Iris pigment epithelial cell (primary cell): ENCODE data around the gene LRFN4.

ENCODE experiments used
- DNase-seq: peaks from one replicate; pipeline ENCODE4 v3.0.0-alpha.2; 2011; ENCODE audit warnings: low read depth

LRFN4 gene

DNA sequence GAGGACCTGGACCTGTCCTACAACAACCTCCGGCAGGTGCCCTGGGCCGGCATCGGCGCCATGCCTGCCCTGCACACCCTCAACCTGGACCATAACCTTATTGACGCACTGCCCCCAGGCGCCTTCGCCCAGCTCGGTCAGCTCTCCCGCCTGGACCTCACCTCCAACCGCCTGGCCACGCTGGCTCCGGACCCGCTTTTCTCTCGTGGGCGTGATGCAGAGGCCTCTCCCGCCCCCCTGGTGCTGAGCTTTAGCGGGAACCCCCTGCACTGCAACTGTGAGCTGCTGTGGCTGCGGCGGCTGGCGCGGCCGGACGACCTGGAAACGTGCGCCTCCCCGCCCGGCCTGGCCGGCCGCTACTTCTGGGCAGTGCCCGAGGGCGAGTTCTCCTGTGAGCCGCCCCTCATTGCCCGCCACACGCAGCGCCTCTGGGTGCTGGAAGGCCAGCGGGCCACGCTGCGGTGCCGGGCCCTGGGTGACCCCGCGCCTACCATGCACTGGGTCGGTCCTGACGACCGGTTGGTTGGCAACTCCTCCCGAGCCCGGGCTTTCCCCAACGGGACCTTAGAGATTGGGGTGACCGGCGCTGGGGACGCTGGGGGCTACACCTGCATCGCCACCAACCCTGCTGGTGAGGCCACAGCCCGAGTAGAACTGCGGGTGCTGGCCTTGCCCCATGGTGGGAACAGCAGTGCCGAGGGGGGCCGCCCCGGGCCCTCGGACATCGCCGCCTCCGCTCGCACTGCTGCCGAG lies 1.5 kb downstream of the LRFN4 start:
- no peak for DNase-seq

DNA sequence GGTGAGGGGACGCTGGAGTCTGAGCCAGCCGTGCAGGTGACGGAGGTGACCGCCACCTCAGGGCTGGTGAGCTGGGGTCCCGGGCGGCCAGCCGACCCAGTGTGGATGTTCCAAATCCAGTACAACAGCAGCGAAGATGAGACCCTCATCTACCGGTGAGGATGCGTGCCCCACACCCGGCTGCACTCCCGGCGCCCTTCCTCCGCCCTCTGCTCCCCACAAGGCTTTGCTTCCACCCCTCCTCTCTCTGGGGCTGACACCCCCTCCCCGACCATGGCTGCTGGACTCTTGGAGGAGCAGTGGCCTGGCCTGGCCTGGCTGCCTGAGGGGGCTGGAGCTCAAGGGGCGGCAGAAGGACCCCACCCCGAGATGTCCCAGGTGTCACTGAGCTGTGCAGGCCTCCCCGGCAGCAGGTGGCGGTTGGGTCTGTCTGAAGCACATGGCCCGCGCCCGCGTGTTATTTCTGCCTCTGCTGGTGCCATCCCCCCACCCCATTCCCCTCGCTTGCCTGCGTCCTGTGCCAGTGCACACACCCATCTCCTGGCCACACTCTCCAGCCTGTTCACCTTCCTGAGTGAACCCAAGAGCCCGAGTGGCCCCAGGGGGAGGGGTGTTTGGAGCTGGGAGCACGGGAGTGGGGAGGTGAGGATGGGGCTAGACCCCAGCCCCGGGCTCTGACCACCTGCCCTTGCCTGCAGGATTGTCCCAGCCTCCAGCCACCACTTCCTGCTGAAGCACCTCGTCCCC lies 2.2 kb downstream of the LRFN4 start:
- no peak for DNase-seq

DNA sequence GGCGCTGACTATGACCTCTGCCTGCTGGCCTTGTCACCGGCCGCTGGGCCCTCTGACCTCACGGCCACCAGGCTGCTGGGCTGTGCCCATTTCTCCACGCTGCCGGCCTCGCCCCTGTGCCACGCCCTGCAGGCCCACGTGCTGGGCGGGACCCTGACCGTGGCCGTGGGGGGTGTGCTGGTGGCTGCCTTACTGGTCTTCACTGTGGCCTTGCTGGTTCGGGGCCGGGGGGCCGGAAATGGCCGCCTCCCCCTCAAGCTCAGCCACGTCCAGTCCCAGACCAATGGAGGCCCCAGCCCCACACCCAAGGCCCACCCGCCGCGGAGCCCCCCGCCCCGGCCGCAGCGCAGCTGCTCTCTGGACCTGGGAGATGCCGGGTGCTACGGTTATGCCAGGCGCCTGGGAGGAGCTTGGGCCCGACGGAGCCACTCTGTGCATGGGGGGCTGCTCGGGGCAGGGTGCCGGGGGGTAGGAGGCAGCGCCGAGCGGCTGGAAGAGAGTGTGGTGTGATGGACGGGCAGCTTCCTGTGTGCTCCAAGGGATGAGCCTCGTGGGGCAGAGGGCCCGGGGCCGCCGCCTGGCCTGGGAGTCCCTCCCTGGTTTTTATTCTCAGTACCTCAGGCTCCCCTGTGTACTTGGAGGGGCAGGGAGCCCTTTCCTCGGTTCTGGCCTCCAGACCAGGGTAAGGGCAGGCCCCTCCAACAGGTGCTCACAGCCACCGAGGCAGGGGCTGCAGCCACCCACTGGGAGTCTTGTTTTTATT lies 3.0 kb downstream of the LRFN4 start:
- DNase-seq, result no peak

DNA sequence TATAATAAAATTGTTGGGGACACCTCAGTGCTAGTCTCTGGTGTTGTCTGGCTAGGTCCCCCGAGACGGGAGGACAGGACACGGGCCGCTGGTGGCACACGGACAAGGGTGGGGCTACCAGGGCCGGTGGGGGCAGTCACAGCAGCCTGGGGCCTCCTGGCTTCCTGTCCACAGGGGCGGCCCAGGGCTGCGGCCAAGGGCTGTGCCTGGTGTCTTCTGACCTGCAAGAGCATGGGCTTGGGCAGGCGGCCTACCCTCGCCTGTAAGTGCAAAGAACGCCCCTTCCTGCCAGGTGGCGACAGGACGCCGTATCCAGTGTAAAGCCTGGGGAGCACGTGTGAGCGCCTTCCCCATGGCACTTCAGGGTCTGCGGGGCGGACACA lies 3.6 kb downstream of the LRFN4 start:
- DNase-seq, result no peak

DNA sequence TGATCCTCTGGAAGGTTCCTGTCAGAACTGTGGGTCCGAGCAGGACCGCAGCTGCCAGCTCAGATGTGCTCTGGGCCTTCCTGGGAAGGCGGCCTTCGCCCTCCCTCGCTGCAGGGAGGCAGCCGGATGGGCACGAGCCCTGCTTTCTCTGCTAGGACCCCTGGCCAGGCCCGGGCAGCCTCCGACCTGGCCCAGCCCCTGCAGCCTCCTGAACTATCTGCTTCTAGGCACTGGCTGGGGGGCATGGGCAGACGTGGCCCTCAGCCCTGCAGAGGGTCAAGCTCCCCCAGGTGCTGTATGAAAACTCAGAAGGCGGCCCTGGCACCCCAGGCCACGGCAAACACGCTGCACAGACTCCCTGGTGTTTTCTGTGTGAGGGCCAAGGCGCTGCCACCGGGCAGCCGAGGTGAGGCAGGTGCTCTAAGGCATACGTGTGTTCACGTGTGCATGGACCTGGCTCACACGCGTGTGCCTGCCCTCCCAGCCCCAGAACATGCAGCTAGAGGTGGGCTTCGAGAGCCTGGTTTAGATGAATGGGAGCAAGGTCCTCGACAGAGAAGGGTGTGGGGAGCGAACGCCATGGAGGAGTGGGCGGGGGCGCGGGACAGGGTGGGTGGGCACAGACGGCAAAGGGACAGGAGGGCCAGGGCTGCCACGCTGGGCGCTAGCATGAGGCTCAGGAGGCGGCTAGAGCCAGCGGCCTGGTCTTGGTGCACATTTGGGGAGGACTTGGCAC lies 4.3 kb downstream of the LRFN4 start:
- DNase-seq, result no peak

DNA sequence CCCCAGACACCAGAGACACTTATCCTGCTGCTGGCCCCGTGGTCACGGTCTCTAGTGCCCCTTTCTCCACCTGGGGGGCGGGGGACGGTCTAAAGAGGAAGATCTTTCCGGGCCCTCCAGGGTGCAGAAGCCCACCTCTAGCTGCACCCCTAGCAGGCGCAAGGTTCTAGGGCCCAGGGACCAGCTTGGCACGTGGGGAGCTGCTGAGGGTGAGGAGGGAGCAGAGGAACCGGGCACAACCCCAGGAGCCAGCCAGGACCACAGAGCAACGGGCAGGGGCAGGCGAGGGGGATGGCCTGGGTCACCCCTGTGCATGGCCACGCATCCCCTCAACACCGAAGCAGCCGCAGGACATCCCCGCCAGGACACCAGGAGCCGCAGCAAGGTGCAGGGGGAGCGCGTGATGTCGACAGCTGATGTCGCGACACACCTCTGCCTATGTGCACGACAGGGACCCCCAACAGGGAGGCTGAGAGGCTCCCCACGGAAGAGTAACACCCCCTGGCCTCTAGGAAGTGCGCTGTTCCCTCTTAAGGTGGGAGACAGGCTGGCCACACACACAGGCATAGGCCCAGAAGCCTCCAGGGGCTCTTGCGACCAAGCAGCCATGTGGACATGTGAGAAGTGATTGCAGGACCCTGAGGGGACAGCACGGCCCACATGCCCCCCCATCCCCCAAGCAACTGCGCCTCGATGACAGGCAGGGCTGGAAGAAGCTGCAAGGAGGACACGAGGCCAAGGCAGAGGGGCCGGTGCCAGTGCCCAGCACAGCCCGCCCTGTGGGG lies 5.1 kb downstream of the LRFN4 start:
- DNase-seq, result no peak

DNA sequence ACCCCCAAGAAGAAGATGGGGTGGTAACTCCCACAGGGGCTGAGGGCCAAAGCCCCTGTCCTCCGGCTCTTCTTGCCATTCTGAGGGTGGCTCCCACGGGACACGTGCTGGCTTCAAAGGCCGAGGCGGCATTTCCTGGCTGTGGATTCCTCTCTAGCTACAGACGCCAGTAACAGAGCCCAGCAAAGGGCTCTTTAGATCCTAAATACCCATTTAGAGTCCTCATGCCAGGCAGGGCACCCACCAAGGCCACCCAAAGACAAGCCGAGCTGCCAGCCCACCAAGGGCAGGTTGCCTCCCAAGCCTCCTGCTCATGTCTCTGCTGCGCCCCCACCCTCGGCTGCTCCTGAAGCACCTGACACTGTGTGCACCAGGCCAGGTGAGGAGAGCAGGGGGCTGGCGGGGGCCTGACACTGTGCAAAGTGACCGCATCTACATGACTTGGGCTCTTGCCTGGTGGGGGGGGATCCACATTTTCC lies 5.7 kb downstream of the LRFN4 start:
- DNase-seq, result no peak

DNA sequence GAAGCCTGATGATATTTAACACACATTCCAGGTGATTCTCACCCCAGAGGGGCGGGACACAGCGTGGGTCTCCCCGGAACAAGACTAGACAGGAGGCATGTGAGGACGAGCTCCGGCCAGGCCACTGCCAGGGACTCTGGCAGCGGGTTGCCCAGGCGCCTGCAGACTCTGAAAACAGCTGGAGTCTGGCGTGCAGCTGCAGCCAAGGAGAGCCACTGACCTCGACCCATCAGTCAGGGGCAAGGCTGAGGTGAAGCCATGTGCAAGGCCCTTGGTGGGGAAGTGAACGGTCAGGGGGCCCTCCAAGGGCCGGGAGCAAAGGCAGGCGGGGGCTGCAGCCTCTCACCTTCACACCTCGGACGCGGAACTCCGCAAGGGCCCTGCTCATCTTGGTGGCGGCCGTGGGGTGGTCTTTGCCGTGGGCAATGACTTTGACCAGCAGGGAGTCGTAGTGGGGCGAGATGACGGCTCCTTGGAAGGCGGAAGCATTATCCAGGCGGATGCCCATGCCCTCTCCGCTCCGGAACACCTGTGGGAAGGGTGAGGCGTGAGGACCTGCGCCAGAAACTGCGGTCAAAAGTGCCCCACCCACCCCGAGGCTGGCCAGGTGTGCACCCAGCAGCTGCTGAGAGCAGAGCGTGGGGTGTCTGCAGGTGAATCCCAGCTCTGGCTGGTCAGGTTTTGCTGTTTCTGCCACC lies 6.7 kb downstream of the LRFN4 start:
- DNase-seq, result no peak

DNA sequence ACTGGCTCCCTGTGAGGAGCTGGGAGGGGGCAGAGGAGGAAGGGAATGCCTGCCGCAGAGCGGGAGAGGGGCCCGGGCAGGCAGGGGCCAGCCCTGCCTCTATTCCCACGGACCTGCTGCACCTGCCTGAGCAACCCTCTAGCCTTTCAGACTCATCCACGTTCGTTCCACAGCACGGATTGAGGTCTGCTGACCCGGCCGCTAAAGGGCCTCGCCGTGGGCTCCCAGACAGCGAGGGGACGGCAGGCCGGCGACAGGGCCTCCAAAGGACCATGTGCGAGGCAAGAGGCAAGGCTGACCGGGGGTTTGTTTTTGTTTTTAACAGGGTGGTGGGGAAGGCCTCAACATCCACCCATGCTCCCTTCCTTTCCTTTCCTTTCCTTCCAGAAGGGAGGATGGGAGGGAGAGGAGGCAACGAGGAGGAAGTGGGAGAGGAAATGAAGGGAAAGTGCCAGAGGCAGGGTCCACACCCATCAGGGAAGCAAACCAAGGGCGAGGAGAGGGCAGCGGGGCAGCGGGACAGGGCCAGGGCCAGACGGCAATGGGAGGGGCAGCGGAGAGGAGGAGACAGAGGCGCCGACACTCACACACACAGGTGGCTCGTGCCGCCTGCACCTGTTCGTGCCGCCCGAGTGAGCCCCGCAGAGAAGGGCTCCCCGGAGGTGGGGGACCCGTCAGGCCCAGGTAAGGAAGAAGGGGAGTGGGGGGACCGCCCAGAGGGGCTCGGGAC lies 7.5 kb downstream of the LRFN4 start:
- no peak for DNase-seq

DNA sequence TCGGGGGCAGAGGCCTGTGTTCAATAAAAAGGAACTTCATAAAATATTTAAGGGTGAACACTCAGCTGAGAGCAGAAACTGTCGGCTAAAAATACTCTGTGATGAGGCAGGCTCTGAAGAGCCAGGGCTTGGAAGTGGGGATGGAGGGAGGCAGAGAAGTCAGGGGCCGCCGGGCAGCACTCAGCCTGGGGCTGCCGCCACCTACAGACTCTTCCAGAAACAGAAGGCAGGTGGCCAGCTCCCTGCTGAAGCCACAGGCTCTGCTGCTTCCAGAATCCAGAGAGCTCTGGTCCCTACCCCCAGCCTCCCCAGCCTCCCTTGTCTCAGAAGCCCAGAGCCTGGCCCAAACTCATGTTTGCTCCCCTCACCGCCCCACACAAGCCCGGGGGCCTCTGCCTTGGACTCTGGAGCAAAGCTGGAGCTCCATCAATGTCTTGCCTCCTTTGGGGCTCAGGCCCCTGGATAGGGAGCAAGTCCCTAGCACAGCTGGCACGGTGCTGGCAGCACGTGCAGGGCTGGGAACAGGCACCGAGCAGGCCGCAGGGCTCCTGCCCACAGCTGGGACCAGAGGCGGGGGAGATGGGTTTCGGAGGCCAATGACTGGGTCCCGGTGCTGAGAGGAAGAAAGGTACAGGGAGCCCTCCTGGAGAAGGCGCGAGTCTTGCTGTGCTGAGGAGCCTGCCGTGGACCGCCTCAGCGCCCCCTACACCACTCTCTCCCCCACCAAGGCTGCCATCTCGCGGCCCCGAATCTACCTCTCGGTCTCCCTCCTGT lies 8.2 kb downstream of the LRFN4 start:
- no peak for DNase-seq

DNA sequence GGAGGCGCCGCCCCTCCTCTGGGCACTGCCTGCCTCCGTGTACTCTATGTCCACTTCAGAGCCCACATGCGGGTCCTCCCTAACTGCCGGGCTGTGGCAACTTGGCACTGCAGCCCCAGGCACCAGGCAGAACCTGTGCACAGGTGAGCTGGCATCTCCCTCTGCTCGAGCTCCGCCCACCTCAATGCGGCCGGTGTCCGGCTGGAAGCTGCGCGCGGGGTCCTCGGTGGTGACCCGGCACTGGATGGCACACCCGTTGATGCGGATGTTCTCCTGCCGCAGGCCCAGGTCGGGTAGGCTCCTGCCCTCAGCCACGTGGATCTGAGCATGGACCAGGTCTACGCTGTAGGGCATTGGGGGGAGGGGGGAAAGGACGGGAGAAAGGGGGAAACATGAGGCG lies 9.1 kb downstream of the LRFN4 start:
- DNase-seq, result no peak

DNA sequence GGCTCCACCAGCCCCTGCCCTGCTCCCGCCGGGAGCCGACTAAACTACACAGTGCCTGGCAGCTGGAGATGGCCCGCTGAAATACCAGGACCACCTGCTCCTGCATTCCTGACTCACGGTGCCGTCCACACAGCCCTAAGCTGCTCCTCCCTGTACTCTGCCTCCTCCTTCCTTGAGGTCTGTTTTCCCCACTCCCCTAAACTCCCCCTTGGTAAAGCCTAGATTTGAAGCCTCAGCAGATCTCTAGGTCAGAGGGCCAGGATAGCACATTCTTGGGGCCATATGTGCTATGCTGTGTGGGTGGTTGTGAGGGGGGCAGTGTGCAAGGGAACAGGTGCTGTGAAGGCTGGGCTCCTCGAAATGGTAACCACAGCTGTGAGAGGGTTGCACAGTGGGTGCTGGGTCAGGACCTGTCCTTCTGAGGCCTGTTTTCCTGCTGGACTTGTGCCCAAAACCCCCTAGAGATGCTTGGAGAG lies 9.7 kb downstream of the LRFN4 start:
- no peak for DNase-seq

DNA sequence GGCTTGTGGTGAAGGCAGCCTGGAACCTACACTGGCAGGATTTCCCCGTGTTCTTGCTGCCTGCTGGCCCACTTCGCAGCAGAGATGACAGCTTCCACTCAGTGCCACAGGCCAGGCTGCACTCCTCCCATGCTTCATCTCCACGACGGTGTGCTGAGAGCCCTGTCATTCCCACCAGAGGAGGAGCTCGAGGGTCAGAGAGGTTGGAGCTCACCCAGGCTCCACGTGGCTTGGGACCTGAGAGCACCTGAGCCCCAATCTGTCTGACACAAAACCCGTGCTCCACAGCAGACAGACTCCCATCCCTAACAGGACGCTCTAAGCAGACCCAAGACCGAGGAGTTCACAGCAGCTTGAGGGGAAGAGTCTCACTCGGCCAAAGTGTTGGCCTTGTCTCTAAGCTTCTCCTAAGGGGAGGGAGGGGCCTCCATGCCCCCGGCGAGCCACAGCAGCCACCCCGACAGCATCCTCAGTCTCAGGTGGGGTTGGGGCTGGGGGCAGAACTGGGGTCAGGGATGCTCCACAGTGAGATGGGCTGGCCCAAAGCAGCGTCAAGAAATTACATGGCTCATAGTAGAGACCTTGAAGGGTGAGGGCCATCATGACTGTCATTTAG lies 10.7 kb downstream of the LRFN4 start:
- no peak for DNase-seq

DNA sequence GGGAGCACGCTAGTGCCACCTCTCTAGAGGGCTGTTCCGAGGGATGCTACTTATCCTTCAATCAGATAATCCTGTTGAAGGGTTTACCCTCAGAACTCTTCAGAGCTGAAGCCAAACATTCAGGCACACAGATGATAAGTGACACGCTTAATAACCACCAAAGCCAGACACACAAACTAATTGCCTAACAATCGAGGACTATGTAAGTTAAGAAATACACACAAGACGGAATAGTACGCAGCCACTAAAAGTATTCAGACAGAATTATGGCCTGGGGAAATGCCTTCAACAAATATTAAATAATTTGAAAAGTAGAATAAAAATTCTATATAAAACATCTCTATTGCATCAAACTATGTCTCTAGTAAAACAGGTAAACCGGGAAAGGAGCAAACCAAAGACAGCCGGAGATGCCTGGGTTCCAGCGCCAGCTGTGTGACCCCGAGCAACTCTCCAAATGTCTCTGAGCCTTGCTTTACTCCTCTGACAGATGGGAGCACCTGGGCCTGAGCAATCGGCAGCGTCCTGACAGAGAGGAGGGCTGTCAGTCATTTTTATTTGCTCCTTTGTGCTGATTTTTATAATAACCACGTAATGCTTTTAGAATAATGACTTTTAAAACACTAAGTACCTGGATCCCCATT lies 11.3 kb downstream of the LRFN4 start:
- no peak for DNase-seq

DNA sequence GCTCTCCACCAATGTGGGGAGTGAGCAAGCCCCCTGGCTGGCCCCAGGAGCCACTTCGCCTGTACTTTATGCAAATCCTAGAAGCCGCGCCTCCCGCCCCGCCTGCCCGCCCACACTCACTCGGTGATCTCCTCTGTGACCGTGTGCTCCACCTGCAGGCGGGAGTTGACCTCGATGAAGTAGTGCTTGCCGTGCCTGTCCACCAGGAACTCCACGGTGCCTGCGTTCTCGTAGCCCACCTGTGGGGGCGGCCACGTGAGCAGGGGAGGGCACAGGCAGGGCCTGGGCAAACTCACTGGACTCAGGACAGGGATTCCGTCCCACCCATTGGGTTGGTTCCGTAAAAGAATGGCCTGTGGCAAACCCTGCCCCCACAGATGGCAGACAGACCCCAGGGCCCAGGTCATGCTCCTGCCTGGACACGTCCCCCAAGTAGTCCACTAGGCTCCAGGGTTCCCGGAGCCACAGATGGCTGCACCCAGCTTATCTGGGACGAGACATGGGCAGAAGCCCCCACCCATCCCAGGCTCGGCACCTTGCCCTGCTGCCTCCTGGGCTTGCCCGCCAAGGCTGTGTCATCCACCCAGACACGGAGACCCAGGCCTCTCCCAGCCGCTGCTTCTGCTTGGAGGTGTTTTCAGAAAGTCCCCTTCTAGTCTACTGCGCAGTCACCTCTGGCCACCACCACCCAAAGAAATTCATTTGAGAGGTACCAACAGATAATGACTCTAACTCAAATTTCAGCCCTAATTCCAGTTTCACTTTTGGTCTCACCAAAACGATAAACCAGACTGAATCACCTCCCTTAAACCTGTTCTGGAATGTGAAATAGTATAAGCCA lies 12.1 kb downstream of the LRFN4 start:
- no peak for DNase-seq

DNA sequence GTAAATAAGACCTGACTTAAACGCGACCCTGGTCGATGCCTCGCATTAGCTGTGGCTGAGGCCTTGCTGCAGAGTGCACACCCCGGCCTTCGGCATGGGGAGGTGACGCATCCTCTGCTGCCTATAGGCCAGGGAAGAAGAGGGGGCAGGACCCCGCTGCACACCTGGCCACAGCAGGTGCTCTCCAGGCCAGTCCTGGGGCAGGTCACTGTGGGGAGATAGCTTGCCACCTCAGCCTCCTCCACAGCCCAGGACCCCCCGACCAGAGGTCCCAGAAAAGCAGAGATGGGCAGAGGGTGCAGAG lies 12.7 kb downstream of the LRFN4 start:
- no peak for DNase-seq

DNA sequence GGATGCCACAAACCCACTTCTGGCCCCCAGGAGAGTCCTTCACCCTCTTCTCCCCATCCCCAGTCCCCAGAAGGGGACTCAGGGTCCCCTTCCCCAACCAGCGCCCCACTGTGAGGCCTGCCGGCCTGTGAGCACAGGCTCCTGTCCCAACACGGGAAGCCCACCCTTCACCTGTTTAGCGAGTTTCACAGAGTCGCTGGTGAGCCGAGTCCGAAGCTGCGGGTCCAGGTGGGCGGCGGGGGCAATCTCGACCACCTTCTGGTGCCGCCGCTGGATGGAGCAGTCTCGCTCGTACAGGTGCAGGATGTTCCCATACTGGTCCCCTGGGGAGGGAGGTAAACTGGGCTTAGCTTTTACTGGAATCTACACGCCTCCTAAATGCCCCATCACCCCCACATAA lies 13.3 kb downstream of the LRFN4 start:
- no peak for DNase-seq
